Dedifferentiated amniotic fluid mesenchymal stem cell (primary cell): ENCODE measurements around the gene CUZD1.

ENCODE experiments used
- DNase-seq: peaks from one replicate; pipeline ENCODE4 v3.0.0-alpha.2; 2016; ENCODE audit errors: extremely low spot score

The CUZD1 gene

GRCh38 chr10:122855745-122856144 is 10.1 kb upstream of the CUZD1 start:
- DNase-seq = no peak

GRCh38 chr10:122854648-122855047 is 9.0 kb upstream of the CUZD1 start:
- no peak for DNase-seq

- no peak for DNase-seq
Observed at GRCh38 chr10:122853665-122854313, 8.1 kb upstream of the CUZD1 start.

- no peak for DNase-seq
Observed at GRCh38 chr10:122852261-122852660, 6.6 kb upstream of the CUZD1 start.

GRCh38 chr10:122850705-122851640 is 5.3 kb upstream of the CUZD1 start:
- DNase-seq = peak; percentile 26

- DNase-seq = no peak
Observed at GRCh38 chr10:122849900-122850605, 4.4 kb upstream of the CUZD1 start.

- no peak for DNase-seq
Observed at GRCh38 chr10:122849090-122849489, 3.4 kb upstream of the CUZD1 start.

- no peak for DNase-seq
Observed at GRCh38 chr10:122847782-122848604, 2.3 kb upstream of the CUZD1 start.

- DNase-seq = no peak
Observed at GRCh38 chr10:122844146-122844545, 1.5 kb downstream of the CUZD1 start.

GRCh38 chr10:122841569-122841968 is 4.1 kb downstream of the CUZD1 start:
- no peak for DNase-seq

- DNase-seq = no peak
Observed at GRCh38 chr10:122839505-122839904, 6.2 kb downstream of the CUZD1 start.

- no peak for DNase-seq
Observed at GRCh38 chr10:122838880-122839279, 6.8 kb downstream of the CUZD1 start.

GRCh38 chr10:122835908-122836307 is 9.7 kb downstream of the CUZD1 start:
- DNase-seq = no peak

GRCh38 chr10:122830965-122831353 is 14.7 kb downstream of the CUZD1 start:
- DNase-seq = no peak

- DNase-seq = no peak
Observed at GRCh38 chr10:122830273-122830964, 15.2 kb downstream of the CUZD1 start.

- no peak for DNase-seq
Observed at GRCh38 chr10:122829454-122829853, 16.2 kb downstream of the CUZD1 start.

GRCh38 chr10:122828716-122829255 is 16.9 kb downstream of the CUZD1 start:
- no peak for DNase-seq

- DNase-seq = no peak
Observed at GRCh38 chr10:122827302-122827701, 18.4 kb downstream of the CUZD1 start.

- no peak for DNase-seq
Observed at GRCh38 chr10:122822973-122823690, 22.5 kb downstream of the CUZD1 start.

- no peak for DNase-seq
Observed at GRCh38 chr10:122821808-122822207, 23.8 kb downstream of the CUZD1 start.
